Non-pigmented ciliary epithelial cell (primary cell): ENCODE results near the gene TBCK.

ENCODE experiments used
- DNase-seq: peaks from one replicate; pipeline ENCODE4 v3.0.0-alpha.2; 2010; ENCODE audit warnings: low read depth

Gene TBCK

GRCh38 chr4:106286611-106287010, 29.4 kb downstream of the TBCK start:
- no peak for DNase-seq

- DNase-seq, result no peak
These were observed 31.8 kb downstream of the TBCK start for GRCh38 chr4:106284227-106284626.

- no peak for DNase-seq
These were observed 38.8 kb downstream of the TBCK start for GRCh38 chr4:106277140-106277675.

GRCh38 chr4:106273831-106274230, 42.2 kb downstream of the TBCK start:
- DNase-seq, result no peak

GRCh38 chr4:106270736-106271135, 45.3 kb downstream of the TBCK start:
- DNase-seq, result no peak

- no peak for DNase-seq
These were observed 46.3 kb downstream of the TBCK start for GRCh38 chr4:106269711-106270110.

- no peak for DNase-seq
These were observed 47.2 kb downstream of the TBCK start for GRCh38 chr4:106268786-106269185.

GRCh38 chr4:106266201-106266600, 49.8 kb downstream of the TBCK start:
- no peak for DNase-seq

GRCh38 chr4:106264331-106264728, 51.7 kb downstream of the TBCK start:
- DNase-seq, result no peak

GRCh38 chr4:106263594-106264330, 52.2 kb downstream of the TBCK start:
- DNase-seq, result no peak

GRCh38 chr4:106261980-106262379, 54.0 kb downstream of the TBCK start:
- no peak for DNase-seq

GRCh38 chr4:106258145-106259045, 57.6 kb downstream of the TBCK start:
- no peak for DNase-seq

- no peak for DNase-seq
These were observed 59.8 kb downstream of the TBCK start for GRCh38 chr4:106256190-106256589.

- no peak for DNase-seq
These were observed 60.8 kb downstream of the TBCK start for GRCh38 chr4:106255195-106255594.

GRCh38 chr4:106253364-106254129, 62.5 kb downstream of the TBCK start:
- DNase-seq, result no peak

- DNase-seq, result no peak
These were observed 68.4 kb downstream of the TBCK start for GRCh38 chr4:106247600-106247999.

- no peak for DNase-seq
These were observed 69.6 kb downstream of the TBCK start for GRCh38 chr4:106246441-106246840.

GRCh38 chr4:106245176-106245575, 70.8 kb downstream of the TBCK start:
- DNase-seq, result no peak

GRCh38 chr4:106240699-106241098, 75.3 kb downstream of the TBCK start:
- no peak for DNase-seq

GRCh38 chr4:106238820-106239420, 77.1 kb downstream of the TBCK start:
- DNase-seq, result no peak

- DNase-seq, result no peak
These were observed 84.1 kb downstream of the TBCK start for GRCh38 chr4:106231931-106232330.

GRCh38 chr4:106222548-106222947, 93.5 kb downstream of the TBCK start:
- no peak for DNase-seq
